ENCODE results near the gene SLC66A1.
"Not testable (repeated sequence)": the region's sequence is repeated elsewhere in the genome, so short reads cannot be mapped to it uniquely, and the experiment has no call there.

Gene SLC66A1, protein sequence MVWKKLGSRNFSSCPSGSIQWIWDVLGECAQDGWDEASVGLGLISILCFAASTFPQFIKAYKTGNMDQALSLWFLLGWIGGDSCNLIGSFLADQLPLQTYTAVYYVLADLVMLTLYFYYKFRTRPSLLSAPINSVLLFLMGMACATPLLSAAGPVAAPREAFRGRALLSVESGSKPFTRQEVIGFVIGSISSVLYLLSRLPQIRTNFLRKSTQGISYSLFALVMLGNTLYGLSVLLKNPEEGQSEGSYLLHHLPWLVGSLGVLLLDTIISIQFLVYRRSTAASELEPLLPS

DNA sequence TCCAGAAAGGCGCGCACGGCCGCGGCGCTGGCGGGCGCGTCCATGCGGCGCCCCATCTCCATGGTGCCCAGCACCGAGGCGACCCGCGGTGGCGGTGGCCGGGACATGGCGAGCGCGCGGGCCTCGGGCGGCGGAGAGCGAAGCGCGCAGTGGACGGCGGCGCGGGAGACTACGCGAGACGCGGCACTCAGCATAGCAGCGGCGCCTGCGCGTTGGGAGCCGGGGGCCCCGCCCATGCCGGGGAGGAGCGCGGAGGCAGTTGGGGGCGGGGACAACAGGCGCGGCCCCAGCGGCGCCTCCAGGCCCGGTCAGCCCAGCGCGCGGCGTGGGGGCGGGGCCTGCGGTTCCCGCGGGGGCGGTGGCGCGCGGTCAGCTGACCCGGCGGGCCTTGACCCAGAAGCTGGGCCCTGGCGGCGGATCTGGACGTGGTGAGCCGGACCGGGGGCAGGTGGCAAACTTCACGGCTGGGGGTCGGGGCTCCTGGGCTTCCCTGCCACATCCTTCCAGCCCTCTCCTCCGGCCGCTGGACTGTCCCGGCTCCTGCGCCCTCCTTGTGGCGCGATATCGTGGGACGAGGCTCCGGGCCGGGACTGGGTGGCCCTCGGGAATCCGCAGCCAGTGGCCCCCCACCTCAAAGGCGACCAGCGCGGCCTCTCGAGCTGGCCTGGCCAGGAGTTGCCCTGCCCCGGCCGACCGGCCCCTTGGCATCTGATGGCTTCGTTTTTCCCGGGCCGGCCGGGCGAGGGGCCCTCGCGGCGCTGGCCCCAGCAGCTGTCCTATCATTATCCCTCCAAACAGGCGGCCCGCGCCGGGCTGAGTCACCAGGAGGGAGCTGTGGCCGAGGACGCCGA lies at the start of gene SLC66A1, which contains the start of gene AKR7A2:
Gene SLC66A1, plus strand, starts transcription at position 396 of the 851 bp plus-strand sequence. CDS start 5,352 bp downstream, outside the sequence.
Gene AKR7A2, minus strand, starts transcription at position 214 of the 851 bp plus-strand sequence. Its CDS starts 20 bp downstream, at position 194.
- DNase-seq (ENCODE audit: low read depth) = peak; percentile 87

- no peak for DNase-seq (ENCODE audit: low read depth)
Measured at GRCh38 chr1:19262744-19263143, 49.4 kb upstream of the SLC66A1 start.

GRCh38 chr1:19268445-19268844 lies 43.7 kb upstream of the SLC66A1 start:
- DNase-seq (ENCODE audit: low read depth) = no peak

GRCh38 chr1:19269427-19270342 lies 42.4 kb upstream of the SLC66A1 start:
- DNase-seq (ENCODE audit: low read depth) = not testable (repeated sequence)

DNA sequence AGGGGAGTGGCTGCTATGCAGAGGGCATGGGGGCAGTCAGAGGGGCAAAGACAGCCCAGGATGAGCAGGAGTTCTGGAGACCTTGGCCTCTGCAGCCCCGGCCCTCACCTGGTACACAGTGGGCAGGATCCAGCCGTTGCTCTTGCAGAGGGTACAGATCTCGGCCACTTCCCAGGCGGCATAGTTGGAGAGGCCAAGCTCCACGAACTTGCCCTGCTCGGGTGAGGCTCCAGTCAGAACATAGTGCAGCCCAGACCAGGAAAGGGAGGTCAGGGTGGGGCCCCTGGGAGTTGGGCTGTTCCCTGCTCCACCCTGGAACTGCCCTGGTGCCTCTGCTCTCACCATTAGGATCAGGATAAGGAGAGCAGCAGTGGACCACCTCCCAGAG lies 41.8 kb upstream of the SLC66A1 start:
- not testable (repeated sequence) for DNase-seq (ENCODE audit: low read depth)

- no peak for DNase-seq (ENCODE audit: low read depth)
Measured at GRCh38 chr1:19272064-19272463, 40.1 kb upstream of the SLC66A1 start.

GRCh38 chr1:19273106-19273843 lies 38.9 kb upstream of the SLC66A1 start:
- DNase-seq (ENCODE audit: low read depth) = no peak

GRCh38 chr1:19273844-19274531 lies 38.1 kb upstream of the SLC66A1 start:
- not testable (repeated sequence) for DNase-seq (ENCODE audit: low read depth)

DNA sequence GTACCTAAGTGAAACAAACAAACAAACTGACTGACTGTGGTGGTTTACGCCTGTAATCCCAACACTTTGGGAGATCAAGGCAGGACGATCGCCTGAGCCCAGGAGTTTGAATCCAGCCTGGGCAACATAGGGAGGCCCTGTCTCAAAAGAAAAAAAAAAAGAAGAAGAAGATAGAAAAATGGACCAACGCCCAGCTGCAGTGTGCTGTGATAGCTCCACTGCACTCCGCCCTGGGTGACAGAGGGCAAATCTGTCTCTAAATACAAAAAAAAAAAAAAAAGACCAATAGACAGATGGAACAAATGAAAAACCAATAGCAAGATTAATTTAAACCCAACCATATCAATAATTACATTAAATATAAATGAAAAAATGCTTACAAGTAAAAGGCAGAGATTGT lies 37.5 kb upstream of the SLC66A1 start:
- no peak for DNase-seq (ENCODE audit: low read depth)

- no peak for DNase-seq (ENCODE audit: low read depth)
Measured at GRCh38 chr1:19283891-19284290, 28.2 kb upstream of the SLC66A1 start.

DNA sequence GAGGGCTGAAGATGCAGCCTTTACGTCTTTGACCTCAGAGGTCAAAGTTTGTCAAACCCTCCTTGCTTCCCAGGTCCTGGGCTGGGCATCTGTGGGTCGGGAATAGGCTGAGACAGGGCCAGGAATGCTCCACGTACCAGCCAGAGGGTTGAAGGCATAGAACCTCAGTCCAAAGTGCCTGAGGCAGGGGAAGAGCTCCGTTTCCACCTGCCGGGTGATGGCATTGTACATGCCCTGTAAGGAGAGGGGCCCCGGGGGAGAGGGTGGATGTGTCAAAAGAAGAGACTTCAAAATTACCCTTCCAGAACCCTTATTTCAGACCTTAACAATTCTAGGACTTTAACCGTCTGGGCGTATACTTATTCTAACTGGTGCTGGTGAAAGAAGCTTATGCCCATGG lies 27.2 kb upstream of the SLC66A1 start:
- no peak for DNase-seq (ENCODE audit: low read depth)

GRCh38 chr1:19285366-19285765 lies 26.8 kb upstream of the SLC66A1 start:
- not testable (repeated sequence) for DNase-seq (ENCODE audit: low read depth)

DNA sequence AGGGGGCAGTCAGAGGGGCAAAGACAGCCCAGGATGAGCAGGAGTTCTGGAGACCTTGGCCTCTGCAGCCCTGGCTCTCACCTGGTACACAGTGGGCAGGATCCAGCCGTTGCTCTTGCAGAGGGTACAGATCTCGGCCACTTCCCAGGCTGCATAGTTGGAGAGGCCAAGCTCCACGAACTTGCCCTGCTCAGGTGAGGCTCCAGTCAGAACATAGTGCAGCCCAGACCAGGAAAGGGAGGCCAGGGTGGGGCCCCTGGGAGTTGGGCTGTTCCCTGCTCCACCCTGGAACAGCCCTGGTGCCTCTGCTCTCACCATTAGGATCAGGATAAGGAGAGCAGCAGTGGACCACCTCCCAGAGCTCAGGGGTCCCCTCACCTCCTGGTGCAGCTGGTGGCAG lies 26.3 kb upstream of the SLC66A1 start:
- DNase-seq (ENCODE audit: low read depth) = not testable (repeated sequence)

DNA sequence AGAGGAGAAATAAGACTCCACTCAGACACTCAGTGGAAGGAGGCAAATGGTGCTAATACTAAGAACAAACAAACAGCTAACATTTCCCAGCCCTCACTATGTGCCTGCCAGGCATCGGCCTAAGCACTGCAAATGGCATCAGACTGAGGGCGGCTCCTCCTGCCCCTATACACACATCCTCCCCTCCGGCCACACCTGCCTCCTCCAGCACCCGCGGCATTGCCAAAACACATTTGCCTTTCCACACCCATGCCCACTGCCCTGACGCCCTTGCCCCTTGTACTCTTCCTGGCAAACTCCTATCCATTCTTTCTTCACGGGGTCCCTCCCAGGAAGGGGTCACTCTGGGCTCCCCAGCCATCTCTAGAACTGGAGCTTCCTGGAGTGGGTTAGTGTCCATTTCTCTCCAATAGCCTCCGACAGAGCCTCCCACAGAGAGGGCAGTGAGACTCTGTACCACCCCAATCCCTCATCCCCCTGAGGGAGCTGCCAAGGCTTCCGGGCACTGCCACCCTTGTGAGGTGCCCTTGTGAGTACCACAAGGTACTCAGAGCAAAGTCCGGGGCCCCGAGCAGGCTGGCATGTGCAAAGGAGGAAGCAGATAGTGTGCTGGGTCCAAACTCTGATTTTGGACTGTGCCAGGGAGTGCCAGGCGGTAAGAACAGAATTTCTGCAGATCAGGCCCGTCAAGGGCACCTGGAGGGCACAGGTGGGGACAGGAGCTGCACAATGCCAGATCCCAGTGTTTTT lies 24.5 kb upstream of the SLC66A1 start:
- no peak for DNase-seq (ENCODE audit: low read depth)

DNA sequence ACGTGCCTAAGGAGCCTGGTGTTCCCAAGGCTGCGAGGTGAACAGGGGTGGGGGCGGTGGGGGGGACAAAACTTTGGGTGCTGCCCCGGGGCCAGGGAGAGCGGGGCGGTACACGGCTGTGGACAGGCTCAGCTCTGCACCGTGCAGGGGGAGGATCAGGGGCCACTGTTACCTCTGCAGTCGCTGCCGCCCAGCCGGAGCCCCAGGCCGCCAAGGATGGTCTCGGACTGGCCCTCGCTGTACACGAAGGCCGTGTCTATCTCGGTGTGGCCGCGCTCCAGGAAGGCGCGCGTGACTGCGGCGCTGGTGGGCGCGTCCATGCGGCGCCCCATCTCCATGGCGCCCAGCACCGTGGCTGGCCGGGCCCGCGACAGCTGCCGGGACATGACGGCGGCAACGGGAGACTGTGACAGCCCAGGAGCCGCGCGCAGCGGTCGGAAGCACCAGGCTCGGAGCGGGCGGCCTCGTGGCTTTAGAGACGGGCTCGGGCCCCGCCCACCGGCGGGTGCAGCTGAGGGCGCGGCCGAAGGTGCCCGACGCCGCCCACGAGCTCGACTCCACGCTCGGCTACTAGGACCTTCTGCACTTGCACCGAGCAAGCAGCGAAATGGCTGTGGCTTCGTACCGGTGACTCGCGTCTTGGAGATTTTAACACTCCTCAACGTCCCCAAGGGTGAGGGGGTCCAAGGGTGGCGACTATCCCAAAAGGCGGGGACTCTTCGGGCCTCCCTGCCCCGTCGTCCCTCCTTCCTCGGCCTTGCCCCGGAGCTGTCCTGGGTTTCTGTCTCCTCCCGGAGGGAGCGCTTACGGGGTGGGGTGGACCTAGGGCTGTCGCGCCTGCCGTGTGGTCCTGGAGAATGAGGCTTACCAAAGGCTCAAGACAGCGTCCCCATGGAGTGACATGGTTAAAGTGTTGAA lies 23.5 kb upstream of the SLC66A1 start, which contains the start of gene AKR7A3:
Gene AKR7A3, minus strand, starts transcription at position 447 of the 918 bp plus-strand sequence. Its CDS starts 61 bp downstream, at position 386.
- DNase-seq (ENCODE audit: low read depth) = peak; percentile 49

- DNase-seq (ENCODE audit: low read depth) = no peak
Measured at GRCh38 chr1:19289244-19289643, 22.9 kb upstream of the SLC66A1 start.

DNA sequence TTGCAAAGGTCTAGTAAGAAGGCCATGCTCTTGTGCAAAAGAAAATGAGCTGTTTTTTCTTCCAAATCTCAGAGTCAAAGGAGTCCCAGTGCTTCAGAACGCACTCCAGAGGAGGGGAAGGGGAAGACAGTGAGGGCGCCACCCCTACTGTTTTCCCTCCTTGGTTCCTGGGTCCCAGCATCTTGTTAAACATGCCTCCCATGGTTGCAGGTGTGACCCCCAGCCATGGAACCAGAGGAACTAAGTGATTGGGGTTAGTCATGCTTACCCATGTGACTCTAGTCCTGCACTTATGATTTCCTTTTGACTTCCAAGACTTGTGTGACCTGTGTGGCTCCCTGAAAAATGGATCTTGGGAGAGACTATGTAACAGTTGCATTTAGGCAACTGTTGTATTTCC lies 17.5 kb upstream of the SLC66A1 start:
- no peak for DNase-seq (ENCODE audit: low read depth)

- DNase-seq (ENCODE audit: low read depth) = no peak
Measured at GRCh38 chr1:19300211-19300610, 11.9 kb upstream of the SLC66A1 start.

GRCh38 chr1:19304081-19304480 lies 8.0 kb upstream of the SLC66A1 start:
- DNase-seq (ENCODE audit: low read depth) = not testable (repeated sequence)
